Endodermal cell (in vitro differentiated cells): ENCODE measurements around the gene TOMM40. TPM values are rescaled to one million over a fixed set of nuclear protein-coding genes. Genes with fewer than 3 reads are reported as not detected.

ENCODE experiments used
- DNase-seq: peaks from one replicate; pipeline ENCODE4 v3.0.0-alpha.2; 2017
- H3K27ac ChIP-seq: 2 replicates; pipeline ENCODE4 v1.5.1; 2013; ENCODE audit warnings: mild to moderate bottlenecking, low read depth, low read length, moderate library complexity
- H3K27me3 ChIP-seq: 2 replicates; pipeline ENCODE4 v1.6.1; 2013; ENCODE audit warnings: mild to moderate bottlenecking, low read length, moderate library complexity; ENCODE audit not compliant: insufficient read depth, control insufficient read depth, poor library complexity, severe bottlenecking
- H3K36me3 ChIP-seq: 2 replicates; pipeline ENCODE4 v1.7.0; 2013; ENCODE audit warnings: mild to moderate bottlenecking, low read length, moderate library complexity; ENCODE audit not compliant: control insufficient read depth, insufficient read depth
- H3K4me1 ChIP-seq: one replicate; pipeline ENCODE4 v1.7.0; 2013; ENCODE audit warnings: low read length; ENCODE audit not compliant: control insufficient read depth, insufficient read depth
- H3K4me3 ChIP-seq: 2 replicates; pipeline ENCODE4 v1.5.1; 2013; ENCODE audit warnings: mild to moderate bottlenecking, low read length, moderate library complexity
- H3K9ac ChIP-seq: 2 replicates; pipeline ENCODE4 v1.6.1; 2013; ENCODE audit warnings: mild to moderate bottlenecking, low read length, moderate library complexity; ENCODE audit not compliant: poor library complexity, severe bottlenecking; ENCODE audit errors: extremely low read depth
- H3K9me3 ChIP-seq: 2 replicates; pipeline ENCODE4 v1.6.1; 2013; ENCODE audit warnings: mild to moderate bottlenecking, low read length, moderate library complexity; ENCODE audit not compliant: control insufficient read depth
- H3K27ac Mint-ChIP-seq: 2 replicates; pipeline ENCODE4 v1.8.0; 2020; ENCODE audit warnings: mixed read lengths
- H3K27me3 Mint-ChIP-seq: 2 replicates; pipeline ENCODE4 v1.8.0; 2021; ENCODE audit warnings: mild to moderate bottlenecking, mixed read lengths; ENCODE audit not compliant: insufficient read depth
- H3K36me3 Mint-ChIP-seq: 2 replicates; pipeline ENCODE4 v1.8.0; 2020; ENCODE audit warnings: low read depth, mixed read lengths
- H3K4me1 Mint-ChIP-seq: 2 replicates; pipeline ENCODE4 v1.8.0; 2020; ENCODE audit warnings: mixed read lengths
- H3K4me3 Mint-ChIP-seq: 2 replicates; pipeline ENCODE4 v1.8.0; 2020; ENCODE audit warnings: mild to moderate bottlenecking, moderate library complexity, mixed read lengths
- H3K9me3 Mint-ChIP-seq: 2 replicates; pipeline ENCODE4 v1.8.0; 2020; ENCODE audit warnings: mild to moderate bottlenecking, mixed read lengths
- WGBS, 2 experiments: methylation state at CpG; one replicate each; pipeline versions ENCODE4 v1.1.5 to v1.1.7; 2013; ENCODE audit warnings: missing lambda C conversion rate in 2 of 2, mixed read lengths in 1 of 2; ENCODE audit not compliant: insufficient coverage in 1 of 2, insufficient read length in 1 of 2; 5-methylcytosine and 5-hydroxymethylcytosine counted together
- total RNA-seq, 2 donors: library from RNA; stranded (reverse); fragmentation: NEBNext Ultra II Directional in 1 of 2; extraction: Animal tissue kit (Norgen Biotek cat#: 25700) in 1 of 2; gene quantifications; 2 replicates in 1 of 2; 3 replicates in 1 of 2; pipeline ENCODE4 v1.2.1, GENCODE V29; 2021
- TF ChIP-seq, protein P1 (sequence below): fragments of 200-600 bp; sonication (generic); conservative IDR thresholded peaks from 2 replicates; pipeline ENCODE4 v1.5.0; 2021; ENCODE audit warnings: antibody characterized with exemption, mild to moderate bottlenecking

The TOMM40 gene
- total RNA-seq, 2 donors from 2014 or later, result 88.1 to 93.8 TPM

DNA sequence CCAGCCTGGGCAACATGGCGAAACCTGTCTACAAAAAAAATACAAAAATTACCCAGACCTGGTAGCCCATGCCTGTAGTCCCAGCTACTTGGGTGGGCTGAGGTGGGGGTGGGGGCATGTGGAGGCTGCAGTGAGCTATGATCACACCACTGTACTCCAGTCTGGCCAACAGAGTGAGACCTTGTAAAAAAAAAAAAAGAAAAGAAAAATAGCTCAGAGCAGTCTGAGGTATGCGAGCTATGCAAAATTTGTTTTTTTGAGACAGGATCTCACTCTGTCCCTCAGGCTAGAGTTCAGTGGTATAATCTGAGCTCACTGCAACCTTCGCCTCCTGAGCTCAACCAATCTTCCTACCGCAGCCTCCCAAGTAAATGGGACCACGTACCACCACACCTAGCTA, 7.1 kb upstream of the TOMM40 start:
- no peaks in the 10 kb centered on the region for H3K4me1 Mint-ChIP-seq
- Histone ChIP-seq H3K27me3 (no peaks in the 10 kb centered on the region), H3K4me3 (no peak overlapping the region), H3K4me1 (no peaks in the 10 kb centered on the region), H3K27ac (no peak overlapping the region), H3K9me3 (no peaks in the 10 kb centered on the region), H3K9ac (no peak overlapping the region), H3K36me3 (peaks cover 49% of the 10 kb centered on the region)
- no peak for DNase-seq
- TF ChIP-seq, protein P1, sequence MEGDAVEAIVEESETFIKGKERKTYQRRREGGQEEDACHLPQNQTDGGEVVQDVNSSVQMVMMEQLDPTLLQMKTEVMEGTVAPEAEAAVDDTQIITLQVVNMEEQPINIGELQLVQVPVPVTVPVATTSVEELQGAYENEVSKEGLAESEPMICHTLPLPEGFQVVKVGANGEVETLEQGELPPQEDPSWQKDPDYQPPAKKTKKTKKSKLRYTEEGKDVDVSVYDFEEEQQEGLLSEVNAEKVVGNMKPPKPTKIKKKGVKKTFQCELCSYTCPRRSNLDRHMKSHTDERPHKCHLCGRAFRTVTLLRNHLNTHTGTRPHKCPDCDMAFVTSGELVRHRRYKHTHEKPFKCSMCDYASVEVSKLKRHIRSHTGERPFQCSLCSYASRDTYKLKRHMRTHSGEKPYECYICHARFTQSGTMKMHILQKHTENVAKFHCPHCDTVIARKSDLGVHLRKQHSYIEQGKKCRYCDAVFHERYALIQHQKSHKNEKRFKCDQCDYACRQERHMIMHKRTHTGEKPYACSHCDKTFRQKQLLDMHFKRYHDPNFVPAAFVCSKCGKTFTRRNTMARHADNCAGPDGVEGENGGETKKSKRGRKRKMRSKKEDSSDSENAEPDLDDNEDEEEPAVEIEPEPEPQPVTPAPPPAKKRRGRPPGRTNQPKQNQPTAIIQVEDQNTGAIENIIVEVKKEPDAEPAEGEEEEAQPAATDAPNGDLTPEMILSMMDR, result no peak
- no peak overlapping the region for H3K4me3 Mint-ChIP-seq
- H3K9me3 Mint-ChIP-seq, result no peaks in the 10 kb centered on the region
- no peak overlapping the region for H3K27ac Mint-ChIP-seq
- H3K36me3 Mint-ChIP-seq, result peaks cover 59% of the 10 kb centered on the region
- 87 to 92% methylated on average over 4 of the region's 5 CpGs for WGBS, 2 experiments
- H3K27me3 Mint-ChIP-seq, result no peaks in the 10 kb centered on the region

DNA sequence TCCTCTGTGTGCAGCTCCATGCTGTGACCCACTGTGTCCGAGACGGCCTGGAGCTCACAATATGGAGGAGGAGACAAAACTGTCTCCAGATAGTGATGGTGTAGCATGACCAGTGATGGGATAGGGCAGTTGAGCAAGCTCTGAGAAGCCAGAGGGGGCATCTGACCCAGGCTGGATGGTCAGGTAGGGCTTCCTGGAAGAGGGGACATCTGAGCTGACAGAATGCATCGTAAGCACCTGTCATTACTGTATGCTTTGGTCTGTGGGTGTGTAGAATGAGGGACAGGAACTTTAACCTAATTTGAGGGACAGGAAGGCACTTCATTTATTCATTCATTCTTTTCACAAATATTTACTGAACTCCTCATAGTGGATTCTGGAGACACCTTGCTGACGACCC, 6.5 kb upstream of the TOMM40 start:
- Mint-ChIP-seq H3K4me3 (no peak overlapping the region), H3K36me3 (peaks cover 59% of the 10 kb centered on the region), H3K4me1 (no peaks in the 10 kb centered on the region)

DNA sequence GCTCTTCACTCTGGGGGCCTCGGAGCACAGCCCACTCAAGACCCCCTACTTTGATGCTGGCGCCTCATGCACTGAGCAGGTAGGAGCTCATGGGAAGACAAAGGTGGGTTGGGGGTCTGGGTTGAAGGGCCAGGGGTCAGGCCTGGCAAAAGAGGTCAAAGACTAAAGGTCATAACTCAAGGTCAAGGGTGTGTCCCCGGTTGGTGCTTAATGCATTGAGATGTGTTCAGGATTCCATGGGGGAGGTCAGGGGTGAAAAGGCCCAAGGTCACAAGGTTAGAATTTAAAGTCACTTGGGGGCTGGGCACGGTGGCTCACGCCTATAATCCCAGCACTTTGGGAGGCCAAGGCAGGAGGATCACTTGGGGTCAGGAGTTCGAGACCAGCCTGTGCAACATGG, 4.9 kb upstream of the TOMM40 start:
- H3K9me3 ChIP-seq, result no peaks in the 10 kb centered on the region
- H3K36me3 ChIP-seq, result peaks cover 48% of the 10 kb centered on the region
- H3K27me3 Mint-ChIP-seq, result no peaks in the 10 kb centered on the region
- H3K36me3 Mint-ChIP-seq, result peaks cover 56% of the 10 kb centered on the region
- H3K27me3 ChIP-seq, result no peaks in the 10 kb centered on the region
- no peak overlapping the region for H3K4me3 ChIP-seq
- H3K4me1 ChIP-seq, result no peaks in the 10 kb centered on the region
- no peak overlapping the region for H3K4me3 Mint-ChIP-seq
- no peaks in the 10 kb centered on the region for H3K9me3 Mint-ChIP-seq
- H3K27ac ChIP-seq, result no peak overlapping the region
- no peak overlapping the region for H3K9ac ChIP-seq
- no peak overlapping the region for H3K27ac Mint-ChIP-seq
- TF ChIP-seq, protein P1, result no peak
- H3K4me1 Mint-ChIP-seq, result no peaks in the 10 kb centered on the region
- 88 to 89% methylated on average over 6 of the region's 6 CpGs for WGBS, 2 experiments
- DNase-seq, result no peak

More for the DNA sequence above, 6.5 kb upstream of the TOMM40 start:
- Histone ChIP-seq H3K9me3 (no peaks in the 10 kb centered on the region), H3K27me3 (no peaks in the 10 kb centered on the region), H3K4me3 (no peak overlapping the region), H3K27ac (no peak overlapping the region), H3K4me1 (no peaks in the 10 kb centered on the region), H3K9ac (no peak overlapping the region), H3K36me3 (peaks cover 48% of the 10 kb centered on the region)
- no peaks in the 10 kb centered on the region for H3K9me3 Mint-ChIP-seq
- no peaks in the 10 kb centered on the region for H3K27me3 Mint-ChIP-seq
- no peak for DNase-seq
- H3K27ac Mint-ChIP-seq, result peak overlapping the region; percentile 66
- TF ChIP-seq, protein P1, result no peak
- 83 to 95% methylated on average over 1 to 4 of the region's 4 CpGs for whole genome bisulfite sequencing, 2 experiments
